Measurements from ENCODE around the gene ATG2B.
"Not testable (repeated sequence)": the region's sequence is repeated elsewhere in the genome, so short reads cannot be mapped to it uniquely, and the experiment has no call there.

Gene ATG2B

GRCh38 chr14:96251656-96252155 is 111.4 kb downstream of the ATG2B start:
- no peak for DNase-seq

GRCh38 chr14:96250485-96250884 is 112.7 kb downstream of the ATG2B start:
- no peak for DNase-seq

- DNase-seq: peak; percentile 26
Measured at GRCh38 chr14:96249029-96249428, 114.1 kb downstream of the ATG2B start.

DNA sequence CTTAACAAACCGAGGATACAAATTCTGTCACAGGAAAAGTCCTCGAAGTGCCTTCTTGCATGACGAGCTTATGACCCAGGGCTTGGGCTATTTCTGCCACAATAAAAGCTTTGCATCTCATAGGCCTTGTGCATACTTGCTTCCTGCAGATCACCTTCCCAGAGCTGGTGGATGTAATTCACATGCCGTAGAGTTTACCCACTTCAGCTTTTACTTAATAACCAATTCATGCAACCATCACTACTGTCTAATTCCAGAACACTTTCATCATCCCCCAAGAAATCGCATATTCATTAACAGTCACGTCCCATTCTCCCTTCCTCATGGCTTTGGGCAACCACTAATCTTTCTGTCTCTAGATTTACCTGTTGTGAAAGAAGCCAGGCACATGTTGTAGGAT is 116.1 kb downstream of the ATG2B start:
- DNase-seq: no peak

GRCh38 chr14:96246539-96246847 is 116.6 kb downstream of the ATG2B start:
- DNase-seq: peak; percentile 74

DNA sequence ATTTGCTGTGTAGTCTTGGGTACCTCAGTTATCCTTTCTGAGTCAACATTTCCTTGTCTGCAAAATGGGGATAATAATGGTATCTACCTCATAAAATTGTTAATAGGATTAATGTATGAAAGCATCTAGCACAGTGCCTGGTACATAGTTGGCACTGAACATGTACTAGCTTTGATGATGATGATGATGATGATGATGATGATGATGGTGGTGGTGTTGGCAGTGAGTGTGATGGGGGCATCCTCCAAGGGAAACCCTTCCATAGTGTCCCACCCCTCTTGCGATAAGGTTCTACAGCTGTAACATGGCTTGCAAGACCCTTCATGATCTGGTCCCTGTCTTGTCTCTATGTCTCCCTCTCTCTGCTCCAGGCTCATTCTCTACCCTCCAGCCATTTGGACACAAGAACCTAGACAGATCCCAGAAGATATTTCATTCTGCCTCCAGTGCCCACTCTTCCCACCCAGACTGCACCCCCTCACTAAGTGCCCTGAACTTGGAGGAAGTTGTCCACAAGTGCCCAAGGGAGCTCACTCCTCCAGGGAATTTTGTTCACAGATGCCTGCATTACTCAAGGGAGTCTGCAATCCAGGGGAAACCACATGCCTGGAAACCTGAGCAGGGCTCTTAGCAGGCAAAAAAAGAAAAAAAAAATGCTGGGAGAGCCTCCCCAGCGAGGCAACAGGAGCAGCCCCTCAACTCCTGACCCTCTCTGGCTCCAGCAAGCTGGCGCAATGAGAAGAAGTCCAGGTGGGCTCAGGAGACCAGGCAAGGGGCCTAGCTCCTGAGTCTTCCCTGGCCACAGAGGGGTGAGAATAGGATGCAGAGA is 117.2 kb downstream of the ATG2B start:
- no peak for DNase-seq

- not testable (repeated sequence) for DNase-seq
Measured at GRCh38 chr14:96245074-96245473, 118.1 kb downstream of the ATG2B start.

GRCh38 chr14:96243785-96244184 is 119.4 kb downstream of the ATG2B start:
- no peak for DNase-seq

GRCh38 chr14:96242126-96242525 is 121.0 kb downstream of the ATG2B start:
- no peak for DNase-seq

- DNase-seq: no peak
Measured at GRCh38 chr14:96240641-96241040, 122.5 kb downstream of the ATG2B start.

GRCh38 chr14:96239711-96240141 is 123.4 kb downstream of the ATG2B start:
- no peak for DNase-seq

DNA sequence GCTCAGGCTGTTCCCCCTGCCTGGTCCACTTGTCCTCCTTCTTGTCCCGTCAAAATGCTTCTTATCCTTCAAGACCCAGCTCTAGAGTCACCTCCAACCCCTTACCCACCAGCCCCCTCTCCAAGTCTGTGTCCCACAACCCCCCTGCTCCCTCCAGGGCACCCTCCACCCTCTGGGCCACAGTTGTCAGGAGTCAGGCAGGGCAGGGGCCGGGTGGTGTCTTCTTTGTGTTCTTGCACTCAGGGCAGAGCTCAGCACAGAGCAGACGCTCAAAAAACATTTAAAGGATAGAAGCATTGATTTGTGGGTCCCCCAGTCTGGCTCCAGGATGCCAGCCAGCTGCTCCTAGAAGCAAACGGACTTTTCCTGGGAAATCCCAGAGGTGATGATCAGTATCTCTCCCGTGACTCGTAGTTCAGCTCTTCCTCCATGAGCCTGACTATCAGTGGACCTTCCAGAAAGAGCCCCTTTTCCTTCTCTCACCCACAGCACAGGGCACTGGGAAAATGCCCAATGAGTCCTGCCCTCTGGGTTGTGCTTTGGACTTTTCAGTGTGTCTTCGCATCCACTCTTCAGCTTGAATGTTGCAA is 124.4 kb downstream of the ATG2B start:
- DNase-seq: no peak

- DNase-seq: no peak
Measured at GRCh38 chr14:96237641-96238040, 125.5 kb downstream of the ATG2B start.

GRCh38 chr14:96235426-96235825 is 127.7 kb downstream of the ATG2B start:
- no peak for DNase-seq

DNA sequence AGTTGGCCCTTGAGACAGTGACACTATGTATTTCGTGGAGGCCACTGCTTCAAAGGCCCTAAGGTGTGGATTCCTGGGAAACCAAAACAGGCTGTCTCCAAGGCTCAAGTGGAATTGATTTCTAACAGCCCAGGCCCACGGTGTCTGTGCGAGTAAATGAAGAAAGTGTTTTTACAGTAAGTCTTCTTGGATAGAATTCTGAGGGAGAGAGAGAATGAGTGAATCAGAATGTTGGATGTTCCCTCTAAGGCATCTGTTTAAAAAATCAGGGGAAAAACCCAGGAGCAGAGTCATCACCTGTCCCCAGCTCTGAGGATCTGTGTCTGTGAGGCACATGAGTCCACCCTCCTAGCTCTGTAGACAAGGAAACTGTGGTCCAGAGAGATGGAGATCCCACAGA is 129.5 kb downstream of the ATG2B start:
- DNase-seq: no peak

GRCh38 chr14:96232506-96232905 is 130.6 kb downstream of the ATG2B start:
- no peak for DNase-seq

DNA sequence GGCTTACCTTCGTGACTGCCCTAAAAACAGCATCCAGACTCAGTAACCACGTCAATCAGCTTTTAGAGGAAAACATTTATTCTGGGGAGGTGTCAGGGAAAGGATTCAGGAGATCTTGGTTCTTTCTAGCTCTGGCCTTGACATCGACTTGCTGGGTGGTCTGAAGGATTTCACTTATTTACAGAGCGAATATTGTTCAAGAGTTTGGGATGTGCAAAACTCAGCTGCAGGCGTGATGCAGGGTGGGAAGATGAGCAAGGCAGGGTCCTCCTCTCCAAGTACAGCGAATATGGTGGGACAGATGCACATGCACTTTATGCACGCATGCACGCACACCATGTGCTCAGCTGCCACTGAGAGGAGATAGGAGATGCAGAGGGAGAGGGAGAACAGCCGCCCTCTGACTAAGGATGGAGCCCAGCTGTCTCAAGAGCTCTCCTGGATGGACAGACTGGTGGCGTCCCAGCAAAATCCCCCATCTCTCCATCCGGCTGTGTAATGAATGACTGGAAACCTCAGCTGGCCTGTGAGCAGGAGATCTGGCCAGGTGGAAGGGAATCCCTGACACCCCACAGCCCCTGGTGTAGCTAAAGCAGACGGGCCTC is 131.5 kb downstream of the ATG2B start:
- no peak for DNase-seq

DNA sequence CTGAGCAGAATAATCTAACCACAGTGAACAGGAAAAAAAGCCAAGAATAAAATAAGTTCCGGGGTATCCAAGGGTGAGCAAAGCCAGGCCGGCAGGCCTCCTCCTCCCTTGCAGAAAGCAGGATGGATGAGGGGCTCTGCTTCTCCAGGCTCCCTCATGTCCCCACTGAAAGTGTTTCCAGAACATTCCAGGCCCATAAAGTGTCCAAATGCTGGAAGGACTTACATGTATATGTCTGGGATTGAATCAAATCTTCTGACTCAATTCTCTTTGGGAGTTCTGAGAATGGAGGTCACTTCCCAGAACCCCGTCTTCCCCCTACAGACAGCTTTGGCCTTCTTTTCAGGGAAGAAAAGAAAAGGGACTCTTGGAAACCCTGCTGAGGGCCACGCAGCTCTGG is 132.1 kb downstream of the ATG2B start:
- no peak for DNase-seq

- no peak for DNase-seq
Measured at GRCh38 chr14:96229315-96229714, 133.8 kb downstream of the ATG2B start.

Data from T1000 (cell line).